ENCODE measurements around the gene MISP. TPM values are rescaled to one million over a fixed set of nuclear protein-coding genes. Genes with fewer than 3 reads are reported as not detected.

MISP gene
- total RNA-seq, 1 donor from 2014 or later: 1.5 TPM

GRCh38 chr19:796692-797527, 46.0 kb downstream of the MISP start, which contains the start of gene PTBP1:
TSS of gene PTBP1 (plus strand) at chr19:797452. CDS start at chr19:797498, 46 bp downstream.
- Mint-ChIP-seq H3K4me1 (peaks cover 33% of the 10 kb centered on the region), H3K27ac (peak within 1 kb of the TSS; percentile 98), H3K9me3 (no peaks in the 10 kb centered on the region), H3K27me3 (ENCODE audit: low read depth) (no peaks in the 10 kb centered on the region), H3K4me3 (peak within 1 kb of the TSS; percentile 85), H3K36me3 (no peaks in the 10 kb centered on the region)
- DNase-seq (ENCODE audit: low spot score in 2 of 2, unreplicated experiment in 2 of 2): peak; percentile 99
- peak; percentile 16 for TF ChIP-seq CTCF (IDR thresholded peaks at IDR 0.05; ENCODE audit: unreplicated experiment)

GRCh38 chr19:797528-798414, 46.9 kb downstream of the MISP start:
- TF ChIP-seq CTCF (IDR thresholded peaks at IDR 0.05; ENCODE audit: unreplicated experiment): no peak
- peak overlapping the region; percentile 94 for H3K27ac Mint-ChIP-seq
- peak; percentile 81 to 85 for DNase-seq (ENCODE audit: low spot score in 2 of 2, unreplicated experiment in 2 of 2)

DNA sequence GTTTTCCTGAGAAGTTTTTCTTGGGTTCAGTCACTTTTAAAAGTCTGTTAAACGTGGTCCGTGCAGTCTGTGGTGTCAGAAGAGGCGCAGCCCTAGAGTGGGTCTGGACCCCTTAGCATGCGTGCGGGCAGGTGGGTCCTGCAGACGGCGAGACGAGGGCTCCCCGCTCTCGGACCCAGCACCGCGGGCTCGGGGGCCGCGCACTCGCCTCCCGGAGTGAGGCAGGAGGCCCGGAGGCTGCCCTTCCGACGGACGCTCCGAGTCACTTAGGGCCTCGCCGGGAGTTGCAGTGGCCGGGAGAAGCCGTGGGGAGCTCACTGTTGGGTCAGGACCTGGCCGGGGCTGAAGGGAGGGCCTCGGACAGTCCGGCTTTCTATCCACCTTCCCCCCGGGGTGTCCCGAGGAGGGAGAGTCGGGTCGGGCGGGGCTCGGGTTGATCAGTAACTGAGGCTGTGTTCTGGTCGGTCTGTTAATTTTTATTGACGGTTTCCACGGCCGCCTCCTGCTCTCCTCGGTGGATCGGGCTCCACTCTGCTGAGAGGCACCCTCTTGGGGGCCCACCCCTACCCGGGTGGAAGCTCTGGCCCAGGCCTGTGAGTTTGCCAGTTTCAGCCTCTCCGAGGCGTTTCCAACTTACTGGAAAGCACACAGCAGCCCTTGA, 47.6 kb downstream of the MISP start:
- H3K4me3 Mint-ChIP-seq: peak overlapping the region; percentile 85
- no peaks in the 10 kb centered on the region for H3K27me3 Mint-ChIP-seq (ENCODE audit: low read depth)
- H3K27ac Mint-ChIP-seq: peak overlapping the region; percentile 99
- H3K36me3 Mint-ChIP-seq: peaks cover 5% of the 10 kb centered on the region
- DNase-seq (ENCODE audit: low spot score in 2 of 2, unreplicated experiment in 2 of 2): no peak
- peaks cover 46% of the 10 kb centered on the region for H3K4me1 Mint-ChIP-seq
- TF ChIP-seq CTCF (IDR thresholded peaks at IDR 0.05; ENCODE audit: unreplicated experiment): no peak
- no peaks in the 10 kb centered on the region for H3K9me3 Mint-ChIP-seq

More at GRCh38 chr19:797528-798414, 46.9 kb downstream of the MISP start:
- H3K4me1 Mint-ChIP-seq: peaks cover 40% of the 10 kb centered on the region
- no peaks in the 10 kb centered on the region for H3K27me3 Mint-ChIP-seq (ENCODE audit: low read depth)
- peaks cover 2% of the 10 kb centered on the region for H3K36me3 Mint-ChIP-seq
- no peaks in the 10 kb centered on the region for H3K9me3 Mint-ChIP-seq
- H3K4me3 Mint-ChIP-seq: peak overlapping the region; percentile 85

DNA sequence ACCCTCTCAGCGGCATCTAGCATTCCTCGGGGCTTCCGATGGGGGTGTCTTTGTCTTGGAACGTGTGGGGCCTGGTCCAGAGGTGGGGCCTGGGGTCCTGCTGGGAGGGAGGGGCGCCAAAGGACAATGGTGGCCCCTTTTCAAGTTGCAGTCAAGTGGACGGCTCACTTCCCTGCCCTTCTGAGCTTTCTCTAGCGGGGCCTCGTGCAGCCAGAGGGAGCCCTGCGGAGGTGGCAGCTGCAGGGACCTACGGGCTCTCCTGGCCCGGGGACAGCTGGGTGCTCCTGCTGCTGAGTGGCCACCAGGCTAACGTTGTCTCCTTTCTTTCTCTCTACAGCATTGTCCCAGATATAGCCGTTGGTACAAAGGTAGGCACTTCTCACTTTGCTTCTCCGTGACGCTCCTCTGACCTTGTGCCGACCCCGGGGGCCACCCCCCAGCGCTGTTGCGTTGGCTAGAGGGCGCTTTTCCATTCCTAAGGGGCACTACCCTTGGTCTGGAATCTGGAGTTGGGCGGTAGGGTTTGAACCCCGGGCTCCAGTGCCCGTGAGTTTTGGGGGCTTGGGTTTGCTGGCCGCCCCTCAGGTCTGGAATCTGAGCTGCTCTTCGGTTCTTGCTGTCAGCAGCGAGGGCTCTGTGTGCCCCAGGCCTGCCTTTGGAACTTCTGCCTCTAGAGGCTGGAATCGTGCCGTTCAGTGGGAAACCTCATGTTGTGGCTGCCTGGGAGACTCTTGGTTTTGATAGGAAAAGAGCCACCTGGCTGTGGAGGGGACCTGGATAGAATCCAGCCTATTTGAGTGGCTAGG, 48.4 kb downstream of the MISP start:
- H3K36me3 Mint-ChIP-seq: peaks cover 9% of the 10 kb centered on the region
- H3K4me1 Mint-ChIP-seq: peaks cover 49% of the 10 kb centered on the region
- TF ChIP-seq CTCF (IDR thresholded peaks at IDR 0.05; ENCODE audit: unreplicated experiment): no peak
- H3K27me3 Mint-ChIP-seq (ENCODE audit: low read depth): no peaks in the 10 kb centered on the region
- no peak for DNase-seq (ENCODE audit: low spot score in 2 of 2, unreplicated experiment in 2 of 2)
- peak overlapping the region; percentile 85 for H3K4me3 Mint-ChIP-seq
- no peaks in the 10 kb centered on the region for H3K9me3 Mint-ChIP-seq
- peak overlapping the region; percentile 99 for H3K27ac Mint-ChIP-seq

All from mesothelial cell of epicardium (in vitro differentiated cells).